A673 (cell line): ENCODE data around the gene H1-8. TPM values are rescaled to one million over a fixed set of nuclear protein-coding genes. Genes with fewer than 3 reads are reported as not detected.

ENCODE experiments used
- BruUV-seq: library from RNA; stranded (reverse); fragments of 400-500 nt; replicated peaks from 2 replicates; lab custom pipeline; 2021; lab: Mats Ljungman, UMichigan
- CTCF ChIA-PET: fragments of 300-600 bp; sonication (Branson Sonifier 250); formaldehyde crosslinking; loops from one replicate; lab custom pipeline; 2022; ENCODE audit warnings: antibody characterized with exemption; lab: Charles Lee
- POLR2A ChIA-PET: fragments of 300-600 bp; sonication (Branson Sonifier 250); formaldehyde crosslinking; loops from one replicate; lab custom pipeline; 2022; ENCODE audit warnings: antibody characterized with exemption; ENCODE audit not compliant: low non-redundant PET; lab: Charles Lee
- DNase-seq: peaks from one replicate; pipeline ENCODE4 v3.0.0-alpha.2; 2015; ENCODE audit warnings: low spot score
- H3K27ac ChIP-seq: fragments of 200-600 bp; sonication (generic); 2 replicates; pipeline ENCODE4 v1.5.1; 2016; ENCODE audit warnings: mixed run types, low read depth, mild to moderate bottlenecking, mixed read lengths, antibody characterized with exemption, low read length; ENCODE audit not compliant: poor library complexity, severe bottlenecking
- H3K27me3 ChIP-seq: fragments of 200-600 bp; sonication (generic); replicated peaks from 2 replicates; pipeline ENCODE4 v1.6.1; 2017; ENCODE audit warnings: mixed run types, low read depth, mild to moderate bottlenecking, mixed read lengths, antibody characterized with exemption, low read length; ENCODE audit not compliant: insufficient read depth, poor library complexity
- H3K36me3 ChIP-seq: fragments of 200-600 bp; sonication (generic); 2 replicates; pipeline ENCODE4 v1.6.1; 2016; ENCODE audit warnings: mixed run types, mild to moderate bottlenecking, mixed read lengths, antibody characterized with exemption, low read length; ENCODE audit not compliant: insufficient read depth, poor library complexity, severe bottlenecking
- H3K4me1 ChIP-seq: fragments of 200-600 bp; sonication (generic); 2 replicates; pipeline ENCODE4 v1.6.1; 2017; ENCODE audit warnings: mixed run types, mild to moderate bottlenecking, mixed read lengths, antibody characterized with exemption, low read length; ENCODE audit not compliant: insufficient read depth, poor library complexity, severe bottlenecking
- H3K4me3 ChIP-seq: fragments of 200-600 bp; sonication (generic); 2 replicates; pipeline ENCODE4 v1.5.1; 2016; ENCODE audit warnings: low read depth, mixed run types, mild to moderate bottlenecking, mixed read lengths, low read length; ENCODE audit not compliant: poor library complexity, severe bottlenecking
- H3K9me3 ChIP-seq: fragments of 200-600 bp; sonication (generic); 2 replicates; pipeline ENCODE4 v1.6.1; 2016; ENCODE audit warnings: mixed run types, low read depth, mild to moderate bottlenecking, mixed read lengths, antibody characterized with exemption, low read length; ENCODE audit not compliant: poor library complexity, severe bottlenecking
- EZH2 ChIP-seq: fragments of 200-600 bp; sonication (generic); IDR thresholded peaks from 2 replicates; pipeline ENCODE4 v1.6.1; 2017; ENCODE audit warnings: borderline replicate concordance, low read depth, mild to moderate bottlenecking, mixed read lengths, antibody characterized with exemption, low read length; ENCODE audit not compliant: poor library complexity, severe bottlenecking
- intact Hi-C: fragments of 100-400 bp; cut with micrococcal nuclease; formaldehyde crosslinking; loops from one replicate; pipeline ENCODE4 v1.10.0; 2022; ENCODE audit not compliant: unreplicated experiment
- total RNA-seq: library from RNA; stranded (reverse); gene quantifications from 2 replicates; pipeline ENCODE4 v1.2.3, GENCODE V29; 2021
- TF ChIP-seq, protein P1 (sequence below): fragments of 300-800, 200-600 bp; sonication (generic); conservative IDR thresholded peaks from 2 replicates; pipeline ENCODE4 v1.5.1; 2017; ENCODE audit warnings: low read depth, mild to moderate bottlenecking, antibody characterized with exemption, low read length, moderate library complexity, mixed read lengths

Gene H1-8
- total RNA-seq, 1 experiment from 2014 or later = not detected

DNA sequence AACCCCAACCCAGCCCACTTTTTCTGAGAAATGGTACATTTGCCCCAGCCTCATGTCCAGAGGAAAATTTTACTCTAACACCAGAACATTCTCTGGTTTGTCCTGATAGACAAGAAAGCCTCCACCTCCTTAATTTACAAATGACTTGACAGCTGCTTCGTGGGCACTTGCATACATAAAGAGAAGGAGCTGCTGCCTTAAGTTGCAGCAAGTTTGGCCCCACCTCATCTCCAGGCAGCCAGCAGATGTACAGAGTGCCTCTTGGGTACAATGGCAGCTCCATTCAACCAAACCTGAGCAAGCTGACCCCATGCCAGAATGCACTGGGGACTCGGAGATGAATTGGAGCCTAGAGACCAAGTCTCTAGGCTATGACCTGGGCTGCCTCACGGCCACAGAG lies 6.2 kb upstream of the H1-8 start:
- intact Hi-C loops = no loop called here
- Histone ChIP-seq H3K36me3 (no peaks in the 10 kb centered on the region), H3K4me3 (no peak overlapping the region), H3K4me1 (no peaks in the 10 kb centered on the region), H3K27me3 (no peaks in the 10 kb centered on the region), H3K9me3 (no peaks in the 10 kb centered on the region), H3K27ac (no peak overlapping the region)
- ChIA-PET POLR2A (no interaction called here), CTCF (no interaction called here)
- no TSS peak for BruUV-seq
- TF ChIP-seq, protein P1, sequence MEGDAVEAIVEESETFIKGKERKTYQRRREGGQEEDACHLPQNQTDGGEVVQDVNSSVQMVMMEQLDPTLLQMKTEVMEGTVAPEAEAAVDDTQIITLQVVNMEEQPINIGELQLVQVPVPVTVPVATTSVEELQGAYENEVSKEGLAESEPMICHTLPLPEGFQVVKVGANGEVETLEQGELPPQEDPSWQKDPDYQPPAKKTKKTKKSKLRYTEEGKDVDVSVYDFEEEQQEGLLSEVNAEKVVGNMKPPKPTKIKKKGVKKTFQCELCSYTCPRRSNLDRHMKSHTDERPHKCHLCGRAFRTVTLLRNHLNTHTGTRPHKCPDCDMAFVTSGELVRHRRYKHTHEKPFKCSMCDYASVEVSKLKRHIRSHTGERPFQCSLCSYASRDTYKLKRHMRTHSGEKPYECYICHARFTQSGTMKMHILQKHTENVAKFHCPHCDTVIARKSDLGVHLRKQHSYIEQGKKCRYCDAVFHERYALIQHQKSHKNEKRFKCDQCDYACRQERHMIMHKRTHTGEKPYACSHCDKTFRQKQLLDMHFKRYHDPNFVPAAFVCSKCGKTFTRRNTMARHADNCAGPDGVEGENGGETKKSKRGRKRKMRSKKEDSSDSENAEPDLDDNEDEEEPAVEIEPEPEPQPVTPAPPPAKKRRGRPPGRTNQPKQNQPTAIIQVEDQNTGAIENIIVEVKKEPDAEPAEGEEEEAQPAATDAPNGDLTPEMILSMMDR = no peak
- no peak for TF ChIP-seq EZH2
- DNase-seq = no peak

- TF ChIP-seq, protein P1 = no peak
- TF ChIP-seq EZH2 = no peak
- BruUV-seq = no TSS peak
- Histone ChIP-seq H3K27ac (no peak overlapping the region), H3K9me3 (no peaks in the 10 kb centered on the region), H3K4me1 (no peaks in the 10 kb centered on the region), H3K4me3 (no peak overlapping the region), H3K36me3 (no peaks in the 10 kb centered on the region), H3K27me3 (no peaks in the 10 kb centered on the region)
- intact Hi-C loops = no loop called here
- no peak for DNase-seq
- POLR2A ChIA-PET = no interaction called here
- CTCF ChIA-PET = no interaction called here
These were observed 3.8 kb upstream of the H1-8 start for GRCh38 chr3:129539206-129539605.

GRCh38 chr3:129540776-129541516 lies 2.0 kb upstream of the H1-8 start:
- no peak for TF ChIP-seq EZH2
- TF ChIP-seq, protein P1 = no peak
- no peaks in the 10 kb centered on the region for H3K9me3 ChIP-seq
- DNase-seq = no peak
- H3K4me3 ChIP-seq = no peak overlapping the region
- H3K27me3 ChIP-seq = no peaks in the 10 kb centered on the region
- no TSS peak for BruUV-seq
- no peak overlapping the region for H3K27ac ChIP-seq
- no peaks in the 10 kb centered on the region for H3K4me1 ChIP-seq
- intact Hi-C loops = no loop called here
- CTCF ChIA-PET = no interaction called here
- no peaks in the 10 kb centered on the region for H3K36me3 ChIP-seq
- POLR2A ChIA-PET = no interaction called here
